Lower leg skin (tissue), 3 donors: ENCODE measurements around the gene PPAT.

Experiments used
- CTCF ChIP-seq, 3 donors: fragments of 450-650 bp; IDR thresholded peaks; one replicate each; pipeline ENCODE4 v1.5.1; 2016; ENCODE audit warnings: antibody characterized with exemption in 3 of 3, mild to moderate bottlenecking in 3 of 3, moderate library complexity in 2 of 3
- POLR2A ChIP-seq, 2 donors: fragments of 450-650 bp; IDR thresholded peaks; one replicate each; pipeline ENCODE4 v1.6.1; 2016 to 2017; ENCODE audit warnings: antibody characterized with exemption in 2 of 2, mild to moderate bottlenecking in 1 of 2, moderate library complexity in 1 of 2

- TF ChIP-seq CTCF (IDR thresholded peaks at IDR 0.05) (no peak), POLR2A (IDR thresholded peaks at IDR 0.05) (no peak)
Observed at GRCh38 chr4:56360071-56360470, 75.3 kb downstream of the PPAT start.
